Liver (tissue), 9 donors: ENCODE results near the gene TLE3. TPM values are rescaled to one million over a fixed set of nuclear protein-coding genes. Genes with fewer than 3 reads are reported as not detected.
A peak's percentile ranks its signal among the peaks of the same experiment; 100 is the strongest.
"Not testable (repeated sequence)": the region's sequence is repeated elsewhere in the genome, so short reads cannot be mapped to it uniquely, and the experiment has no call there.

Experiments used
- DNase-seq: peaks from one replicate; pipeline ENCODE4 v3.0.0-alpha.2; 2017; ENCODE audit warnings: low spot score
- H3K27ac ChIP-seq, 2 donors: one replicate each; pipeline ENCODE4 v1.7.0; 2013; ENCODE audit warnings: inconsistent platforms in 2 of 2, low read length in 2 of 2, control low read depth in 1 of 2, low read depth in 1 of 2, mild to moderate bottlenecking in 1 of 2
- H3K27me3 ChIP-seq, 4 donors: one replicate each; pipeline versions ENCODE4 v1.6.1 to v1.7.0; 2013; ENCODE audit warnings: low read length in 3 of 4, inconsistent platforms in 1 of 4, mild to moderate bottlenecking in 1 of 4, moderate library complexity in 1 of 4; ENCODE audit not compliant: control insufficient read depth in 4 of 4, insufficient read depth in 4 of 4
- H3K36me3 ChIP-seq, 4 donors: one replicate each; pipeline versions ENCODE4 v1.6.1 to v1.7.0; 2013; ENCODE audit warnings: low read length in 3 of 4, mild to moderate bottlenecking in 3 of 4, low read depth in 1 of 4, moderate library complexity in 1 of 4; ENCODE audit not compliant: control insufficient read depth in 4 of 4, insufficient read depth in 3 of 4
- H3K4me1 ChIP-seq, 4 donors: one replicate each; pipeline versions ENCODE4 v1.6.1 to v1.7.0; 2013; ENCODE audit warnings: low read length in 3 of 4, mild to moderate bottlenecking in 3 of 4, moderate library complexity in 1 of 4; ENCODE audit not compliant: control insufficient read depth in 4 of 4, insufficient read depth in 4 of 4
- H3K4me3 ChIP-seq, 3 donors: one replicate each; pipeline versions ENCODE4 v1.6.1 to v1.7.0; 2013; ENCODE audit warnings: low read length in 3 of 3, control low read depth in 1 of 3, low read depth in 1 of 3, mild to moderate bottlenecking in 1 of 3
- H3K9ac ChIP-seq, 2 donors: one replicate each; pipeline ENCODE4 v1.7.0; 2013; ENCODE audit warnings: low read length in 2 of 2, mild to moderate bottlenecking in 2 of 2, moderate library complexity in 2 of 2, control low read depth in 1 of 2, low read depth in 1 of 2
- H3K9me3 ChIP-seq, 4 donors: one replicate each; pipeline versions ENCODE4 v1.6.1 to v1.7.0; 2013; ENCODE audit warnings: low read length in 3 of 4; ENCODE audit not compliant: control insufficient read depth in 4 of 4
- EGR1 ChIP-seq, 2 donors: IDR thresholded peaks; 2 replicates each; pipeline ENCODE4 v1.6.1; 2016 to 2018; ENCODE audit warnings: antibody characterized with exemption in 2 of 2, low read depth in 2 of 2
- MAX ChIP-seq: IDR thresholded peaks from 2 replicates; pipeline ENCODE4 v1.6.1; 2016; ENCODE audit warnings: antibody characterized with exemption
- RXRA ChIP-seq, 2 donors: IDR thresholded peaks; 2 replicates each; pipeline ENCODE4 v1.6.1; 2017 to 2018; ENCODE audit warnings: antibody characterized with exemption in 2 of 2, mild to moderate bottlenecking in 1 of 2
- WGBS: extraction: QIAGEN DNeasy Blood & Tissue Kit; methylation state at CpG from one replicate; pipeline ENCODE4 v1.1.7; 2013; 5-methylcytosine and 5-hydroxymethylcytosine counted together
- polyA plus RNA-seq, 2 donors: library from polyadenylated mRNA; stranded (reverse) in 1 of 2; unstranded in 1 of 2; fragments of 200-250 nt in 1 of 2; fragments of >200 nt in 1 of 2; fragmentation: Nextera tagmentation in 1 of 2; extraction: Ambion mirVana in 1 of 2; gene quantifications; one replicate each; pipeline versions ENCODE4 v1.2.1 to v1.2.3, GENCODE V29; 2013 to 2015
- total RNA-seq, 2 donors: library from RNA; depleted of rRNA; stranded (reverse); fragments of >200 nt; gene quantifications; one replicate each; pipeline ENCODE4 v1.2.3, GENCODE V29; 2014
- TF ChIP-seq, protein P1 (sequence below): fragments of 150-350 bp; IDR thresholded peaks from 2 replicates; pipeline ENCODE4 v1.5.1; 2017; ENCODE audit warnings: improper control_type of control experiment, low read depth, low read length; ENCODE audit not compliant: missing input control
- donor health status: healthy.
- donor health status: healthy.
- donor health status: healthy.
- donor health status: healthy.
- donor health status: healthy.

TLE3 gene
- total and polyA plus RNA-seq, 4 donors: 1.2 to 13.7 (median 8.5) TPM

DNA sequence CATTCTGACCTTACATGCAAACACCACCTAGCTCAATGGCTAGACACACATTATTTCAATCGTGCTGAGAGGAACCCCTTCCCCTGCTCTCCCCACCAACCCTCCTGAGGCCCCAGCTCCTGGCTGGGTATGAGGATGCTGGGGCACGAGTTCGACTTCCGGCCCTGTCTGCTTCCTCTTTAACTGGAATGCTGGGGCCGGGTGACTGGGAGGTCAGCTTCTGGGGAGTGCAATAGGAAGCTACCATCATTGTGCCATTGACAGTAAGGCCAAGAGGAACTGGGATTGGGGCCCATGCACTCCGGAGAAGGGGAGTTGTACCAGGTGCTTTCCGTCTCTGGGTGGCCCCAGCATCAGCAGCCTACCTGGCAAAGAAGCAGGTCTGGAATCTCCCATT is 15.6 kb upstream of the TLE3 start:
- no peak overlapping the region for H3K9ac ChIP-seq
- no peaks in the 10 kb centered on the region for H3K9me3 ChIP-seq
- 61% methylated on average over 7 of the region's 7 CpGs for WGBS
- no peak overlapping the region for H3K27ac ChIP-seq
- H3K27me3 ChIP-seq: no peaks in the 10 kb centered on the region
- DNase-seq: no peak
- TF ChIP-seq, protein P1, sequence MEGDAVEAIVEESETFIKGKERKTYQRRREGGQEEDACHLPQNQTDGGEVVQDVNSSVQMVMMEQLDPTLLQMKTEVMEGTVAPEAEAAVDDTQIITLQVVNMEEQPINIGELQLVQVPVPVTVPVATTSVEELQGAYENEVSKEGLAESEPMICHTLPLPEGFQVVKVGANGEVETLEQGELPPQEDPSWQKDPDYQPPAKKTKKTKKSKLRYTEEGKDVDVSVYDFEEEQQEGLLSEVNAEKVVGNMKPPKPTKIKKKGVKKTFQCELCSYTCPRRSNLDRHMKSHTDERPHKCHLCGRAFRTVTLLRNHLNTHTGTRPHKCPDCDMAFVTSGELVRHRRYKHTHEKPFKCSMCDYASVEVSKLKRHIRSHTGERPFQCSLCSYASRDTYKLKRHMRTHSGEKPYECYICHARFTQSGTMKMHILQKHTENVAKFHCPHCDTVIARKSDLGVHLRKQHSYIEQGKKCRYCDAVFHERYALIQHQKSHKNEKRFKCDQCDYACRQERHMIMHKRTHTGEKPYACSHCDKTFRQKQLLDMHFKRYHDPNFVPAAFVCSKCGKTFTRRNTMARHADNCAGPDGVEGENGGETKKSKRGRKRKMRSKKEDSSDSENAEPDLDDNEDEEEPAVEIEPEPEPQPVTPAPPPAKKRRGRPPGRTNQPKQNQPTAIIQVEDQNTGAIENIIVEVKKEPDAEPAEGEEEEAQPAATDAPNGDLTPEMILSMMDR: no peak
- no peak for TF ChIP-seq RXRA (IDR thresholded peaks at IDR 0.05)
- no peak for TF ChIP-seq EGR1 (IDR thresholded peaks at IDR 0.05; ENCODE audit: low read depth in 2 of 2)
- TF ChIP-seq MAX: no peak
- H3K4me1 ChIP-seq: peaks cover 4 to 14% (median 9%) of the 10 kb centered on the region in 4 donors
- H3K4me3 ChIP-seq: no peak overlapping the region
- no peaks in the 10 kb centered on the region for H3K36me3 ChIP-seq

DNA sequence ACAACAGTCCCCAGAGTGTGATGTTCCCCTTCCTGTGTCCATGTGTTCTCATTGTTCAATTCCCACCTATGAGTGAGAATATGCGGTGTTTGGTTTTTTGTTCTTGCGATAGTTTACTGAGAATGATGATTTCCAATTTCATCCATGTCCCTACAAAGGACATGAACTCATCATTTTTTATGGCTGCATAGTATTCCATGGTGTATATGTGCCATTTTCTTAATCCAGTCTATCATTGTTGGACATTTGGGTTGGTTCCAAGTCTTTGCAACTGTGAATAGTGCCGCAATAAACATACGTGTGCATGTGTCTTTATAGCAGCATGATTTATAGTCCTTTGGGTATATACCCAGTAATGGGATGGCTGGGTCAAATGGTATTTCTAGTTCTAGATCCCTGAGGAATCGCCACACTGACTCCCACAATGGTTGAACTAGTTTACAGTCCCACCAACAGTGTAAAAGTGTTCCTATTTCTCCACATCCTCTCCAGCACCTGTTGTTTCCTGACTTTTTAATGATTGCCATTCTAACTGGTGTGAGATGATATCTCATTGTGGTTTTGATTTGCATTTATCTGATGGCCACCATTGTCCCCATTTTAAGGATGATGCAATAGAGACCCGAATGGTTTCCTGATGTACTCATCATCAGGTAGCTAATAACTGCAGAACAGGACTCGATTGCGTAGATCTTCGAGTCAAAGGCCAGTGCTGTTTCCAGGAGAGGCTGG is 15.0 kb upstream of the TLE3 start:
- WGBS: 49% methylated on average over 6 of the region's 9 CpGs

GRCh38 chr15:70112074-70112395 is 14.3 kb upstream of the TLE3 start:
- TF ChIP-seq EGR1 (IDR thresholded peaks at IDR 0.05; ENCODE audit: low read depth in 2 of 2) (no peak), MAX (no peak), RXRA (IDR thresholded peaks at IDR 0.05) (no peak)
- TF ChIP-seq, protein P1: no peak
- H3K27ac ChIP-seq: peak overlapping the region; percentile 51 to 64
- H3K4me3 ChIP-seq: no peak overlapping the region
- no peak for DNase-seq
- no peaks in the 10 kb centered on the region for H3K36me3 ChIP-seq
- no peaks in the 10 kb centered on the region for H3K27me3 ChIP-seq
- H3K9me3 ChIP-seq: no peaks in the 10 kb centered on the region
- 34% methylated on average over 4 of the region's 4 CpGs for WGBS
- H3K4me1 ChIP-seq: peaks cover 4 to 14% (median 9%) of the 10 kb centered on the region in 4 donors
- H3K9ac ChIP-seq: no peak overlapping the region

More for the DNA sequence above, 15.0 kb upstream of the TLE3 start:
- not testable (repeated sequence) for H3K27me3 ChIP-seq, DNase-seq, H3K36me3 ChIP-seq, H3K9ac ChIP-seq, H3K9me3 ChIP-seq, H3K27ac ChIP-seq, H3K4me3 ChIP-seq
- peaks cover 4 to 14% (median 9%) of the 10 kb centered on the region in 4 donors for H3K4me1 ChIP-seq
